IMR-90 (cell line): ENCODE data around the gene LECT2. TPM values are rescaled to one million over a fixed set of nuclear protein-coding genes. Genes with fewer than 3 reads are reported as not detected.

Experiments
- ATAC-seq: fragments of 200-7000 bp; cut with Tn5 transposase; 2 replicates; pipeline ENCODE4 v1.9.1; 2020; ENCODE audit warnings: low read depth, mild to moderate bottlenecking, moderate library complexity
- BruUV-seq: library from RNA; stranded (reverse); fragments of 400-500 nt; replicated peaks from 2 replicates; lab custom pipeline; 2021; lab: Mats Ljungman, UMichigan
- CTCF ChIA-PET: fragments of 300-600 bp; formaldehyde crosslinking; extraction: SDS; loops from one replicate; lab custom pipeline; 2021; ENCODE audit warnings: antibody characterized with exemption; lab: Yijun Ruan, JAX
- POLR2A ChIA-PET: fragments of 300-600 bp; sonication (Branson Sonifier 250); formaldehyde crosslinking; loops from one replicate; lab custom pipeline; 2022; ENCODE audit warnings: antibody characterized with exemption; ENCODE audit not compliant: unreplicated experiment; lab: Charles Lee
- DNase-seq: peaks from one replicate; pipeline ENCODE4 v3.0.0; 2013
- H2AFZ ChIP-seq: replicated peaks from 2 replicates; pipeline ENCODE3; 2013; ENCODE audit warnings: low read length, mild to moderate bottlenecking; ENCODE audit not compliant: poor library complexity
- H2AK5ac ChIP-seq: 2 replicates; pipeline ENCODE4 v1.6.1; 2013; ENCODE audit warnings: low read depth, low read length, inconsistent platforms
- H2AK9ac ChIP-seq: replicated peaks from 2 replicates; pipeline ENCODE3; 2013; ENCODE audit warnings: mild to moderate bottlenecking, low read depth, low read length, moderate library complexity; ENCODE audit not compliant: poor library complexity
- H2BK120ac ChIP-seq: 2 replicates; pipeline ENCODE4 v1.6.1; 2013; ENCODE audit warnings: low read depth, low read length, inconsistent platforms
- H2BK15ac ChIP-seq: 3 replicates; pipeline ENCODE4 v1.6.1; 2013; ENCODE audit warnings: low read depth, low read length, inconsistent platforms
- H2BK20ac ChIP-seq: 2 replicates; pipeline ENCODE4 v1.6.1; 2013; ENCODE audit warnings: low read depth, mild to moderate bottlenecking, inconsistent platforms, low read length, moderate library complexity
- H2BK5ac ChIP-seq: 2 replicates; pipeline ENCODE4 v1.6.1; 2013; ENCODE audit warnings: mild to moderate bottlenecking, low read depth, low read length, inconsistent platforms; ENCODE audit not compliant: poor library complexity, severe bottlenecking
- H3K14ac ChIP-seq: replicated peaks from 2 replicates; pipeline ENCODE4 v1.6.1; 2013; ENCODE audit warnings: low read depth, low read length, inconsistent platforms
- H3K18ac ChIP-seq: 2 replicates; pipeline ENCODE4 v1.6.1; 2013; ENCODE audit warnings: low read depth, low read length, control low read depth
- H3K23ac ChIP-seq: 2 replicates; pipeline ENCODE4 v1.6.1; 2013; ENCODE audit warnings: low read depth, low read length, inconsistent platforms
- H3K27ac ChIP-seq: 2 replicates; pipeline ENCODE4 v1.5.1; 2013; ENCODE audit warnings: mild to moderate bottlenecking, control low read depth, low read length; ENCODE audit not compliant: insufficient read depth
- H3K27me3 ChIP-seq: 2 replicates; pipeline ENCODE4 v1.6.1; 2013; ENCODE audit warnings: low read length; ENCODE audit not compliant: control insufficient read depth, insufficient read depth
- H3K36me3 ChIP-seq: 2 replicates; pipeline ENCODE4 v1.6.1; 2013; ENCODE audit warnings: low read length, mixed read lengths; ENCODE audit not compliant: control insufficient read depth, insufficient read depth
- H3K4ac ChIP-seq: 2 replicates; pipeline ENCODE4 v1.6.1; 2013; ENCODE audit warnings: low read depth, low read length, inconsistent platforms
- H3K4me1 ChIP-seq: 2 replicates; pipeline ENCODE4 v1.6.1; 2013; ENCODE audit warnings: low read length, mixed read lengths; ENCODE audit not compliant: control insufficient read depth, insufficient read depth
- H3K4me2 ChIP-seq: 2 replicates; pipeline ENCODE4 v1.6.1; 2013; ENCODE audit warnings: low read depth, mild to moderate bottlenecking, control low read depth, low read length, moderate library complexity
- H3K4me3 ChIP-seq: 2 replicates; pipeline ENCODE4 v1.5.1; 2013; ENCODE audit warnings: low read depth, mild to moderate bottlenecking, control low read depth, low read length, moderate library complexity; ENCODE audit not compliant: insufficient read depth
- H3K56ac ChIP-seq: 2 replicates; pipeline ENCODE4 v1.6.1; 2013; ENCODE audit warnings: low read length, inconsistent platforms; ENCODE audit not compliant: insufficient read depth; ENCODE audit errors: extremely low read depth
- H3K79me1 ChIP-seq, 2 experiments: 2 replicates each; pipeline ENCODE4 v1.6.1; 2013; ENCODE audit warnings: low read length in 2 of 2, inconsistent platforms in 1 of 2, low read depth in 1 of 2
- H3K9ac ChIP-seq: 2 replicates; pipeline ENCODE4 v1.6.1; 2013; ENCODE audit warnings: low read depth, low read length, control low read depth
- H3K9me1 ChIP-seq: 2 replicates; pipeline ENCODE4 v1.6.1; 2013; ENCODE audit warnings: low read length, inconsistent platforms; ENCODE audit not compliant: insufficient read depth
- H3K9me3 ChIP-seq: 2 replicates; pipeline ENCODE4 v1.6.1; 2013; ENCODE audit warnings: low read length; ENCODE audit not compliant: control insufficient read depth, insufficient read depth
- H4K20me1 ChIP-seq: 2 replicates; pipeline ENCODE4 v1.6.1; 2013; ENCODE audit warnings: low read length, inconsistent platforms; ENCODE audit not compliant: insufficient read depth
- H4K5ac ChIP-seq: 2 replicates; pipeline ENCODE4 v1.6.1; 2013; ENCODE audit warnings: mild to moderate bottlenecking, low read depth, low read length, control low read depth
- H4K8ac ChIP-seq, 2 experiments: 2 replicates each; pipeline ENCODE4 v1.6.1; 2013; ENCODE audit warnings: low read depth in 2 of 2, low read length in 2 of 2, control low read depth in 1 of 2, inconsistent platforms in 1 of 2
- H4K91ac ChIP-seq: 2 replicates; pipeline ENCODE4 v1.6.1; 2013; ENCODE audit warnings: low read depth, low read length, inconsistent platforms; ENCODE audit not compliant: insufficient read depth
- CEBPB ChIP-seq: IDR thresholded peaks from 2 replicates; pipeline ENCODE4 v1.6.1; 2012; ENCODE audit warnings: low read depth, low read length, improper control_type of control experiment
- CTCF ChIP-seq: conservative IDR thresholded peaks from 2 replicates; pipeline ENCODE4 v1.5.1; 2012; ENCODE audit warnings: mild to moderate bottlenecking, low read depth, low read length, improper control_type of control experiment
- ELK1 ChIP-seq: fragments of 150-350 bp; IDR thresholded peaks from 2 replicates; pipeline ENCODE4 v1.6.1; 2016; ENCODE audit warnings: low read depth, mild to moderate bottlenecking, low read length, moderate library complexity, borderline replicate concordance
- RAD21 ChIP-seq: IDR thresholded peaks from 2 replicates; pipeline ENCODE4 v1.6.1; 2012; ENCODE audit warnings: low read length, improper control_type of control experiment
- RCOR1 ChIP-seq: IDR thresholded peaks from 2 replicates; pipeline ENCODE4 v1.6.1; 2012; ENCODE audit warnings: mild to moderate bottlenecking, low read length, improper control_type of control experiment; ENCODE audit not compliant: insufficient replicate concordance
- USF2 ChIP-seq: fragments of 150-350 bp; IDR thresholded peaks from 2 replicates; pipeline ENCODE4 v1.6.1; 2017; ENCODE audit warnings: mild to moderate bottlenecking, antibody characterized with exemption, low read length, low read depth
- WGBS, 2 experiments: methylation state at CpG; one replicate each; pipeline versions ENCODE4 v1.1.5 to v1.1.7; 2013; ENCODE audit warnings: missing lambda C conversion rate in 2 of 2; ENCODE audit not compliant: insufficient read length in 1 of 2; ENCODE audit errors: extremely low coverage in 2 of 2; 5-methylcytosine and 5-hydroxymethylcytosine counted together
- dilution Hi-C: fragments of 300-500 bp; cut with HindIII; formaldehyde crosslinking; loops from one replicate; pipeline ENCODE4 v1.14.3; 2018; ENCODE audit warnings: low sequenced_read_pairs; ENCODE audit not compliant: unreplicated experiment
- in situ Hi-C: fragments of 300-500 bp; cut with MboI; formaldehyde crosslinking; loops from 3 replicates; pipeline ENCODE4 v1.14.3; 2019; ENCODE audit warnings: low sequenced_read_pairs, inconsistent platforms, mixed read lengths
- intact Hi-C: fragments of 100-400 bp; cut with micrococcal nuclease; formaldehyde crosslinking; loops from 2 replicates; pipeline ENCODE4 v1.10.0; 2022
- polyA plus RNA-seq, 3 experiments: library from polyadenylated mRNA; depleted of rRNA; stranded (reverse); fragments of >200 nt; gene quantifications; 2 replicates each; pipeline ENCODE4 v1.2.3, GENCODE V29; 2012; ENCODE audit warnings: low replicate concordance in 1 of 3
- total RNA-seq: library from RNA; depleted of rRNA; stranded (reverse); fragments of >200 nt; gene quantifications from 2 replicates; pipeline ENCODE4 v1.2.3, GENCODE V29; 2012

LECT2 gene
- total and polyA plus RNA-seq, 2 of the 4 experiments (the other 2 are of a cell fraction) = not detected

- no CpG with 5 or more reads among the region's 1 CpG for WGBS, 2 experiments
- BruUV-seq = no TSS peak
Measured at GRCh38 chr5:135980620-135981019, 25.8 kb upstream of the LECT2 start.

More at GRCh38 chr5:135980620-135981019, 25.8 kb upstream of the LECT2 start:
- no peak overlapping the region for H2BK20ac ChIP-seq
- no peak for TF ChIP-seq RCOR1
- TF ChIP-seq USF2 = no peak
- no peak for TF ChIP-seq ELK1
- no peak for TF ChIP-seq RAD21
- TF ChIP-seq CTCF = no peak
- TF ChIP-seq CEBPB = peak; percentile 83
- H2BK5ac ChIP-seq = no peak overlapping the region
- no peak overlapping the region for H2BK15ac ChIP-seq
- peak overlapping the region; percentile 29; the same call in 1 of the 2 replicates for H3K4me2 ChIP-seq
- no peaks in the 10 kb centered on the region for H3K36me3 ChIP-seq
- no peak overlapping the region for H3K9ac ChIP-seq
- H3K9me3 ChIP-seq = no peaks in the 10 kb centered on the region
- no peak overlapping the region for H3K18ac ChIP-seq
- no peak overlapping the region for H3K4me3 ChIP-seq
- no peaks in the 10 kb centered on the region for H4K20me1 ChIP-seq
- no peak overlapping the region for H4K5ac ChIP-seq
- no peak overlapping the region for H2BK120ac ChIP-seq
- intact Hi-C loops (loop anchor here (2.0 kb wide), 1 partner anchor 14 kb away; no protein-coding TSS in a partner anchor), dilution Hi-C loops (no loop called here), in situ Hi-C loops (no loop called here)
- H3K27ac ChIP-seq = no peak overlapping the region
- H2AFZ ChIP-seq = no peak overlapping the region
- DNase-seq (peak; percentile 41), ATAC-seq (peak; percentile 37; the same call in 1 of the 2 replicates)
- H3K23ac ChIP-seq = no peak overlapping the region
- H3K9me1 ChIP-seq = no peaks in the 10 kb centered on the region; the same call in 1 of the 2 replicates
- H2AK9ac ChIP-seq = no peak overlapping the region
- H3K14ac ChIP-seq = no peak overlapping the region
- peaks cover 8% of the 10 kb centered on the region for H3K4me1 ChIP-seq
- no peak overlapping the region for H3K4ac ChIP-seq
- CTCF ChIA-PET = interaction anchor here (0.7 kb wide), 2 partner anchors 101 to 661 kb away, joined by 3 read pairs; no protein-coding TSS in a partner anchor
- no peak overlapping the region for H3K56ac ChIP-seq
- POLR2A ChIA-PET = no interaction called here
- H3K27me3 ChIP-seq = no peaks in the 10 kb centered on the region
- H3K79me1 ChIP-seq = no peaks in the 10 kb centered on the region
- no peak overlapping the region for H4K91ac ChIP-seq
- no peak overlapping the region for H2AK5ac ChIP-seq
- H4K8ac ChIP-seq = no peak overlapping the region
